H9 (cell line): ENCODE measurements around the gene P2RY8. TPM values are rescaled to one million over a fixed set of nuclear protein-coding genes. Genes with fewer than 3 reads are reported as not detected.

Source experiments
- DNase-seq: peaks from one replicate; pipeline ENCODE4 v3.0.0-alpha.2; 2017
- H2AFZ ChIP-seq: one replicate; pipeline ENCODE4 v1.6.1; 2013; ENCODE audit warnings: mild to moderate bottlenecking, low read length, control low read depth, moderate library complexity
- H2AK5ac ChIP-seq: 2 replicates; pipeline ENCODE4 v1.6.1; 2013; ENCODE audit warnings: low read length, control low read depth, mixed read lengths; ENCODE audit not compliant: insufficient read length
- H2BK120ac ChIP-seq: one replicate; pipeline ENCODE4 v1.6.1; 2013; ENCODE audit warnings: low read depth, mild to moderate bottlenecking, low read length, control low read depth, inconsistent platforms; ENCODE audit not compliant: poor library complexity, severe bottlenecking
- H2BK12ac ChIP-seq: 2 replicates; pipeline ENCODE4 v1.6.1; 2013; ENCODE audit warnings: low read length, control low read depth, mixed read lengths, low read depth; ENCODE audit not compliant: insufficient read length
- H2BK15ac ChIP-seq: 2 replicates; pipeline ENCODE4 v1.6.1; 2013; ENCODE audit warnings: low read depth, low read length, control low read depth
- H2BK20ac ChIP-seq: one replicate; pipeline ENCODE4 v1.6.1; 2013; ENCODE audit warnings: low read depth, mild to moderate bottlenecking, low read length, control low read depth, inconsistent platforms; ENCODE audit not compliant: poor library complexity, severe bottlenecking
- H2BK5ac ChIP-seq: 2 replicates; pipeline ENCODE4 v1.6.1; 2013; ENCODE audit warnings: low read length, control low read depth, mixed read lengths; ENCODE audit not compliant: insufficient read length
- H3K14ac ChIP-seq: 2 replicates; pipeline ENCODE4 v1.6.1; 2013; ENCODE audit warnings: low read length, control low read depth; ENCODE audit not compliant: insufficient read depth
- H3K18ac ChIP-seq: 2 replicates; pipeline ENCODE4 v1.6.1; 2013; ENCODE audit warnings: low read depth, mild to moderate bottlenecking, mixed read lengths, low read length, control low read depth; ENCODE audit not compliant: insufficient read length
- H3K23ac ChIP-seq: 2 replicates; pipeline ENCODE4 v1.6.1; 2013; ENCODE audit warnings: low read length, control low read depth, mixed read lengths, low read depth; ENCODE audit not compliant: insufficient read length
- H3K23me2 ChIP-seq: 2 replicates; pipeline ENCODE4 v1.6.1; 2013; ENCODE audit warnings: low read depth, mild to moderate bottlenecking, mixed read lengths, low read length, control low read depth; ENCODE audit not compliant: insufficient read length, poor library complexity, severe bottlenecking
- H3K27ac ChIP-seq: 2 replicates; pipeline ENCODE4 v1.5.1; 2013; ENCODE audit warnings: low read length, control low read depth, mixed read lengths, low read depth; ENCODE audit not compliant: insufficient read length
- H3K27me3 ChIP-seq: 2 replicates; pipeline ENCODE4 v1.6.1; 2013; ENCODE audit warnings: low read length, control low read depth, inconsistent platforms; ENCODE audit not compliant: insufficient read depth
- H3K4ac ChIP-seq: 2 replicates; pipeline ENCODE4 v1.6.1; 2013; ENCODE audit warnings: low read depth, mild to moderate bottlenecking, control low read depth, inconsistent platforms, low read length, moderate library complexity
- H3K4me1 ChIP-seq: 2 replicates; pipeline ENCODE4 v1.6.1; 2013; ENCODE audit warnings: low read length, control low read depth, inconsistent platforms; ENCODE audit not compliant: insufficient read depth
- H3K4me2 ChIP-seq: 2 replicates; pipeline ENCODE4 v1.6.1; 2013; ENCODE audit warnings: low read length, control low read depth, mixed read lengths; ENCODE audit not compliant: insufficient read length, insufficient read depth
- H3K56ac ChIP-seq: 2 replicates; pipeline ENCODE4 v1.6.1; 2013; ENCODE audit warnings: low read depth, mild to moderate bottlenecking, mixed read lengths, low read length, control low read depth; ENCODE audit not compliant: insufficient read length
- H3K79me1 ChIP-seq: 2 replicates; pipeline ENCODE4 v1.6.1; 2013; ENCODE audit warnings: low read depth, mild to moderate bottlenecking, moderate library complexity, low read length, control low read depth, inconsistent platforms; ENCODE audit not compliant: insufficient read depth, poor library complexity, severe bottlenecking
- H3K79me2 ChIP-seq: 2 replicates; pipeline ENCODE4 v1.6.1; 2013; ENCODE audit warnings: low read length, control low read depth, inconsistent platforms; ENCODE audit not compliant: insufficient read depth
- H3K9ac ChIP-seq: 2 replicates; pipeline ENCODE4 v1.6.1; 2013; ENCODE audit warnings: low read length, control low read depth, mixed read lengths; ENCODE audit not compliant: insufficient read length; ENCODE audit errors: extremely low read depth
- H3K9me3 ChIP-seq: one replicate; pipeline ENCODE4 v1.6.1; 2013; ENCODE audit warnings: low read depth, low read length, inconsistent platforms; ENCODE audit not compliant: control insufficient read depth
- H3T11ph ChIP-seq: one replicate; pipeline ENCODE4 v1.6.1; 2013; ENCODE audit warnings: mild to moderate bottlenecking, low read length, control low read depth, inconsistent platforms
- H4K20me1 ChIP-seq: one replicate; pipeline ENCODE4 v1.6.1; 2013; ENCODE audit not compliant: control insufficient read depth, insufficient read length, insufficient read depth
- H4K5ac ChIP-seq: 2 replicates; pipeline ENCODE4 v1.6.1; 2013; ENCODE audit warnings: low read depth, mild to moderate bottlenecking, mixed read lengths, low read length, control low read depth; ENCODE audit not compliant: insufficient read length
- H4K8ac ChIP-seq: replicated peaks from 2 replicates; pipeline ENCODE4 v1.6.1; 2013; ENCODE audit warnings: low read length, control low read depth, mixed read lengths, low read depth; ENCODE audit not compliant: insufficient read length
- H4K91ac ChIP-seq: 2 replicates; pipeline ENCODE4 v1.6.1; 2013; ENCODE audit warnings: low read depth, mild to moderate bottlenecking, moderate library complexity, mixed read lengths, low read length, control low read depth; ENCODE audit not compliant: insufficient read length
- H3K27ac Mint-ChIP-seq, 3 experiments: 2 replicates in 2 of 3; 3 replicates in 1 of 3; pipeline ENCODE4 v1.8.0; 2020 to 2021; ENCODE audit warnings: mixed read lengths in 3 of 3, mild to moderate bottlenecking in 1 of 3, moderate library complexity in 1 of 3
- H3K27me3 Mint-ChIP-seq: 2 replicates; pipeline ENCODE4 v1.8.0; 2021; ENCODE audit warnings: low read depth, mild to moderate bottlenecking, moderate library complexity, mixed read lengths
- H3K36me3 Mint-ChIP-seq, 3 experiments: 2 replicates in 2 of 3; 3 replicates in 1 of 3; pipeline ENCODE4 v1.8.0; 2020 to 2021; ENCODE audit warnings: low read depth in 3 of 3, mixed read lengths in 3 of 3; ENCODE audit not compliant: insufficient read depth in 1 of 3
- H3K4me1 Mint-ChIP-seq, 2 experiments: 2 replicates each; pipeline ENCODE4 v1.8.0; 2020; ENCODE audit warnings: mixed read lengths in 2 of 2
- H3K4me3 Mint-ChIP-seq, 2 experiments: 2 replicates in 1 of 2; 3 replicates in 1 of 2; pipeline ENCODE4 v1.8.0; 2020 to 2021; ENCODE audit warnings: mild to moderate bottlenecking in 2 of 2, mixed read lengths in 2 of 2, moderate library complexity in 1 of 2
- H3K9me3 Mint-ChIP-seq, 2 experiments: 2 replicates in 1 of 2; 3 replicates in 1 of 2; pipeline ENCODE4 v1.8.0; 2020; ENCODE audit warnings: mild to moderate bottlenecking in 2 of 2, mixed read lengths in 2 of 2, moderate library complexity in 1 of 2
- WGBS: extraction: QIAGEN DNeasy Blood & Tissue Kit; methylation state at CpG from one replicate; pipeline ENCODE4 v1.1.7; 2013; ENCODE audit warnings: missing lambda C conversion rate, low lambda C conversion rate, mixed read lengths; ENCODE audit not compliant: insufficient read length; ENCODE audit errors: extremely low coverage; 5-methylcytosine and 5-hydroxymethylcytosine counted together
- total RNA-seq: library from RNA; stranded (reverse); gene quantifications from 2 replicates; pipeline ENCODE4 v1.2.1, GENCODE V29; 2021
- TF ChIP-seq, protein P1 (sequence below): fragments of 200-600 bp; sonication (generic); conservative IDR thresholded peaks from 3 replicates; pipeline ENCODE4 v1.8.0; 2021; ENCODE audit warnings: antibody characterized with exemption, mild to moderate bottlenecking

P2RY8 gene
- total RNA-seq, 1 experiment from 2014 or later = not detected

DNA sequence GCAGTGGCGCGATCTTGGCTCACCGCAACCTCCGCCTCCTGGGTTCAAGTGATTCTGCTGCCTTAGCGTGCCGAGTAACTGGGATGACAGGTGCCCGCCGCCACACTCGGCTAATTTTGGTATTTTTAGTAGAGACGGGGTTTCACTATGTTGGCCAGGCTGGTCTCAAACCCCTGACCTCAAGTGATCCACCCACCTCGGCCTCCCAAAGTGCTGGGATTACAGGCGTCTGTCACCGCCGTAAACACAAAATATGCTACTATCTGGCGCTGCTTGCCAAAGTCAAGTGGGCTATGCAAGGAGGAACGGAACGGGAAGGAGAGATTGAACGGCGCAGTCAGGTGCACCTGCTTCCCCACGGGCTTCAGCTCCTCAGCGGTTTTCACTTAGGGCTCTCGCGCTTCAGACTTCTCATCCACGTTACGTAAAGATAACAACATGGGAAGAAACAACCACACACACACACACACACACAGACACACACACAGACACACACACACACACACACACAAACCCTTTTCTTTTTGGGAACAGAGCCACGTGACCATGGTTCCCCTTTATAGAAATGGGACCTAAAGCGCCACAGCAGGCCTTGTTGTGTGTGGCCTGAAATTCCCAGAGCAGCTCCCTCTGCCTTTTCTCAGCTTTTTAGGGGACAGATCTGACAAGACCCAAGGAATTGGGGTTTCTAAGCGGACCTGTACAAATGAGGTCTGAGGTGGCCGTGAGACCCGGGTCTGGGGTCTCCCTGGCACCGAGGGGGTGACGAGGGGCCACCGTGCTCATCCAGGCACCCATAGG is 1.5 kb downstream of the P2RY8 start:
- no peaks in the 10 kb centered on the region for H3K27me3 Mint-ChIP-seq
- Histone ChIP-seq H4K5ac (no peak overlapping the region), H3K23me2 (no peaks in the 10 kb centered on the region), H4K91ac (no peak overlapping the region), H3T11ph (no peak overlapping the region), H2AK5ac (no peak overlapping the region), H2BK120ac (no peak overlapping the region), H3K23ac (no peak overlapping the region), H3K4ac (no peak overlapping the region), H3K9me3 (no peaks in the 10 kb centered on the region), H2AFZ (no peak overlapping the region), H3K18ac (no peak overlapping the region), H4K20me1 (no peaks in the 10 kb centered on the region), H3K27me3 (no peaks in the 10 kb centered on the region), H2BK15ac (no peak overlapping the region), H3K9ac (no peak overlapping the region), H3K4me1 (no peaks in the 10 kb centered on the region), H2BK12ac (no peak overlapping the region), H2BK20ac (no peak overlapping the region), H3K79me1 (no peaks in the 10 kb centered on the region), H3K56ac (no peak overlapping the region), H3K27ac (no peak overlapping the region), H3K14ac (no peak overlapping the region), H3K79me2 (no peaks in the 10 kb centered on the region), H4K8ac (no peak overlapping the region), H2BK5ac (no peak overlapping the region), H3K4me2 (no peak overlapping the region)
- TF ChIP-seq, protein P1, sequence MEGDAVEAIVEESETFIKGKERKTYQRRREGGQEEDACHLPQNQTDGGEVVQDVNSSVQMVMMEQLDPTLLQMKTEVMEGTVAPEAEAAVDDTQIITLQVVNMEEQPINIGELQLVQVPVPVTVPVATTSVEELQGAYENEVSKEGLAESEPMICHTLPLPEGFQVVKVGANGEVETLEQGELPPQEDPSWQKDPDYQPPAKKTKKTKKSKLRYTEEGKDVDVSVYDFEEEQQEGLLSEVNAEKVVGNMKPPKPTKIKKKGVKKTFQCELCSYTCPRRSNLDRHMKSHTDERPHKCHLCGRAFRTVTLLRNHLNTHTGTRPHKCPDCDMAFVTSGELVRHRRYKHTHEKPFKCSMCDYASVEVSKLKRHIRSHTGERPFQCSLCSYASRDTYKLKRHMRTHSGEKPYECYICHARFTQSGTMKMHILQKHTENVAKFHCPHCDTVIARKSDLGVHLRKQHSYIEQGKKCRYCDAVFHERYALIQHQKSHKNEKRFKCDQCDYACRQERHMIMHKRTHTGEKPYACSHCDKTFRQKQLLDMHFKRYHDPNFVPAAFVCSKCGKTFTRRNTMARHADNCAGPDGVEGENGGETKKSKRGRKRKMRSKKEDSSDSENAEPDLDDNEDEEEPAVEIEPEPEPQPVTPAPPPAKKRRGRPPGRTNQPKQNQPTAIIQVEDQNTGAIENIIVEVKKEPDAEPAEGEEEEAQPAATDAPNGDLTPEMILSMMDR = no peak
- no CpG with 5 or more reads among the region's 33 CpGs for WGBS
- H3K27ac Mint-ChIP-seq = no peak overlapping the region; a peak in 1 of 7 replicates
- no peak for DNase-seq
- no peaks in the 10 kb centered on the region for H3K36me3 Mint-ChIP-seq
- no peak overlapping the region for H3K4me3 Mint-ChIP-seq
- 0 out of 4 replicates have a peak, but pooled peaks cover 0 to 3% of the 10 kb centered on the region in 2 experiments for H3K4me1 Mint-ChIP-seq
- no peaks in the 10 kb centered on the region for H3K9me3 Mint-ChIP-seq
